IMR-90 (cell line): ENCODE measurements around the gene FBXO28.

ENCODE experiments used
- CEBPB ChIP-seq: IDR thresholded peaks from 2 replicates; pipeline ENCODE4 v1.6.1; 2012; ENCODE audit warnings: low read depth, low read length, improper control_type of control experiment
- CHD1 ChIP-seq: IDR thresholded peaks from 2 replicates; pipeline ENCODE4 v1.6.1; 2012; ENCODE audit warnings: low read depth, low read length, improper control_type of control experiment
- CTCF ChIP-seq: conservative IDR thresholded peaks from 2 replicates; pipeline ENCODE4 v1.5.1; 2012; ENCODE audit warnings: mild to moderate bottlenecking, low read depth, low read length, improper control_type of control experiment
- FOS ChIP-seq: fragments of 150-350 bp; IDR thresholded peaks from 2 replicates; pipeline ENCODE4 v1.6.1; 2016; ENCODE audit warnings: low read depth, low read length
- MAZ ChIP-seq: IDR thresholded peaks from 2 replicates; pipeline ENCODE4 v1.6.1; 2012; ENCODE audit warnings: low read depth, mild to moderate bottlenecking, low read length, improper control_type of control experiment, moderate library complexity, borderline replicate concordance
- MXI1 ChIP-seq: IDR thresholded peaks from 2 replicates; pipeline ENCODE4 v1.6.1; 2012; ENCODE audit warnings: low read depth, mild to moderate bottlenecking, low read length, moderate library complexity, borderline replicate concordance
- NFE2L2 ChIP-seq: fragments of 150-350 bp; IDR thresholded peaks from 2 replicates; pipeline ENCODE4 v1.6.1; 2016; ENCODE audit warnings: low read depth, mild to moderate bottlenecking, low read length
- POLR2A ChIP-seq: IDR thresholded peaks from 2 replicates; pipeline ENCODE4 v1.6.1; 2012; ENCODE audit warnings: mild to moderate bottlenecking, low read depth, low read length
- RCOR1 ChIP-seq: IDR thresholded peaks from 2 replicates; pipeline ENCODE4 v1.6.1; 2012; ENCODE audit warnings: mild to moderate bottlenecking, low read length, improper control_type of control experiment; ENCODE audit not compliant: insufficient replicate concordance
- SMC3 ChIP-seq: fragments of 150-350 bp; IDR thresholded peaks from 2 replicates; pipeline ENCODE4 v1.6.1; 2016; ENCODE audit warnings: low read depth, mild to moderate bottlenecking, antibody characterized with exemption, low read length, moderate library complexity
- USF2 ChIP-seq: fragments of 150-350 bp; IDR thresholded peaks from 2 replicates; pipeline ENCODE4 v1.6.1; 2017; ENCODE audit warnings: mild to moderate bottlenecking, antibody characterized with exemption, low read length, low read depth

- TF ChIP-seq CTCF (no peak), POLR2A (peak; percentile 90), FOS (no peak), MXI1 (0 out of 2 replicates have a peak, but pooled peaks have one; percentile 27), SMC3 (no peak), NFE2L2 (no peak), RCOR1 (no peak), CHD1 (no peak; the same call in 1 of the 2 replicates), CEBPB (no peak), MAZ (peak; percentile 97), USF2 (no peak)
Observed at GRCh38 chr1:224113918-224114786, at the start of gene FBXO28.
